Keratinocyte (primary cell): ENCODE results near the gene PCDH10. TPM values are rescaled to one million over a fixed set of nuclear protein-coding genes. Genes with fewer than 3 reads are reported as not detected.

Source experiments
- DNase-seq: peaks from one replicate; pipeline ENCODE4 v3.0.0-alpha.2; 2011; ENCODE audit warnings: low read depth, missing footprints, low spot score
- FAIRE-seq: peaks from 2 replicates; lab custom pipeline; 2011; peaks lifted over from hg19 to GRCh38; lab: Jason Lieb, UNC
- H2AFZ ChIP-seq: 2 replicates; pipeline ENCODE4 v1.6.0; 2012; ENCODE audit warnings: low read length, control low read depth, inconsistent platforms; ENCODE audit not compliant: control insufficient read depth
- H3K27ac ChIP-seq: 2 replicates; pipeline ENCODE4 v1.5.1; 2011; ENCODE audit warnings: low read length; ENCODE audit not compliant: control insufficient read depth, insufficient read depth
- H3K27me3 ChIP-seq: 3 replicates; pipeline ENCODE4 v1.6.0; 2011; ENCODE audit warnings: low read length; ENCODE audit not compliant: control insufficient read depth, insufficient read depth; ENCODE audit errors: extremely low read depth
- H3K36me3 ChIP-seq, 2 experiments: 2 replicates in 1 of 2; 3 replicates in 1 of 2; pipeline ENCODE4 v1.5.1; 2011; ENCODE audit warnings: low read length in 2 of 2, mild to moderate bottlenecking in 1 of 2; ENCODE audit not compliant: control insufficient read depth in 2 of 2, insufficient read depth in 2 of 2; ENCODE audit errors: extremely low read depth in 1 of 2
- H3K4me1 ChIP-seq: 3 replicates; pipeline ENCODE4 v1.5.1; 2011; ENCODE audit warnings: low read length; ENCODE audit not compliant: control insufficient read depth, insufficient read depth; ENCODE audit errors: extremely low read depth
- H3K4me2 ChIP-seq: 3 replicates; pipeline ENCODE4 v1.6.0; 2011; ENCODE audit warnings: low read depth, low read length; ENCODE audit not compliant: control insufficient read depth, insufficient read depth; ENCODE audit errors: extremely low read depth
- H3K4me3 ChIP-seq, 3 experiments: fragments of 200-600 bp in 1 of 3; sonication (generic) in 1 of 3; 2 replicates in 2 of 3; 3 replicates in 1 of 3; pipeline ENCODE4 v1.5.1; 2011 to 2016; ENCODE audit warnings: low read length in 3 of 3, mild to moderate bottlenecking in 3 of 3, control low read depth in 2 of 3, inconsistent platforms in 1 of 3, low read depth in 1 of 3, mixed read lengths in 1 of 3, mixed run types in 1 of 3, moderate library complexity in 1 of 3; ENCODE audit not compliant: control insufficient read depth in 2 of 3, insufficient read depth in 2 of 3; ENCODE audit errors: extremely low read depth in 1 of 3
- H3K79me2 ChIP-seq: 2 replicates; pipeline ENCODE4 v1.6.0; 2012; ENCODE audit warnings: low read length; ENCODE audit not compliant: control insufficient read depth, insufficient read depth
- H3K9ac ChIP-seq: 3 replicates; pipeline ENCODE4 v1.6.0; 2011; ENCODE audit warnings: low read length; ENCODE audit not compliant: control insufficient read depth, insufficient read depth; ENCODE audit errors: extremely low read depth
- H3K9me1 ChIP-seq: 3 replicates; pipeline ENCODE4 v1.6.0; 2011; ENCODE audit warnings: low read length; ENCODE audit not compliant: control insufficient read depth, insufficient read depth; ENCODE audit errors: extremely low read depth
- H3K9me3 ChIP-seq: 2 replicates; pipeline ENCODE4 v1.5.1; 2012; ENCODE audit warnings: low read depth, low read length; ENCODE audit not compliant: control insufficient read depth
- H4K20me1 ChIP-seq: 3 replicates; pipeline ENCODE4 v1.6.0; 2011; ENCODE audit warnings: low read length; ENCODE audit not compliant: control insufficient read depth, insufficient read depth; ENCODE audit errors: extremely low read depth
- CTCF ChIP-seq, 3 experiments: IDR thresholded peaks in 1 of 3; conservative IDR thresholded peaks in 1 of 3; optimal IDR thresholded peaks in 1 of 3; 2 replicates in 2 of 3; 3 replicates in 1 of 3; pipeline versions ENCODE3 to v1.5.1; 2011; ENCODE audit warnings: low read length in 3 of 3, mild to moderate bottlenecking in 3 of 3, moderate library complexity in 2 of 3, control low read depth in 1 of 3, inconsistent platforms in 1 of 3; ENCODE audit not compliant: insufficient read depth in 2 of 3; ENCODE audit errors: extremely low read depth in 1 of 3
- EZH2 ChIP-seq: IDR thresholded peaks from one replicate; pipeline ENCODE4 v1.6.1; 2012; ENCODE audit warnings: inconsistent platforms, mild to moderate bottlenecking, low read length, moderate library complexity
- dilution Hi-C: fragments of 300-500 bp; cut with MboI; formaldehyde crosslinking; loops from one replicate; pipeline ENCODE4 v1.7.0; 2020; ENCODE audit warnings: low sequenced_read_pairs; ENCODE audit not compliant: extremely low pct_ligation_motif_present
- polyA plus RNA-seq, 5 experiments: library from polyadenylated mRNA; depleted of rRNA in 3 of 5; stranded (reverse) in 3 of 5; stranded (forward) in 1 of 5; unstranded in 1 of 5; fragments of >200 nt; gene quantifications; 1 replicate in 1 of 5; 2 replicates in 3 of 5; 3 replicates in 1 of 5; pipeline versions ENCODE4 v1.2.1 to v1.2.3, GENCODE V29; 2011 to 2012; ENCODE audit warnings: missing spikeins in 2 of 5, low read depth in 1 of 5, low replicate concordance in 1 of 5

Gene PCDH10
- polyA plus RNA-seq, 1 donor (not counting 4 experiments of a cell fraction or from before 2014, with no cell fraction given) = not detected

GRCh38 chr4:133129237-133129636 lies 19.9 kb upstream of the PCDH10 start:
- no peak overlapping the region for H3K4me3 ChIP-seq
- no peaks in the 10 kb centered on the region for H3K9me1 ChIP-seq
- H3K4me1 ChIP-seq = no peaks in the 10 kb centered on the region
- FAIRE-seq (no peak), DNase-seq (no peak)
- dilution Hi-C loops = no loop called here
- H3K36me3 ChIP-seq = no peaks in the 10 kb centered on the region
- H3K79me2 ChIP-seq = no peaks in the 10 kb centered on the region
- H3K9me3 ChIP-seq = no peaks in the 10 kb centered on the region
- no peak overlapping the region for H2AFZ ChIP-seq
- no peaks in the 10 kb centered on the region for H4K20me1 ChIP-seq
- no peaks in the 10 kb centered on the region for H3K27me3 ChIP-seq
- no peak overlapping the region for H3K4me2 ChIP-seq
- H3K9ac ChIP-seq = no peak overlapping the region
- no peak overlapping the region for H3K27ac ChIP-seq
- no peak for TF ChIP-seq CTCF (optimal IDR thresholded peaks at IDR 0.05 in 1 of 3, IDR thresholded peaks at IDR 0.05 in 1 of 3, conservative IDR thresholded peaks at IDR 0.05 in 1 of 3; ENCODE audit: extremely low read depth in 1 of 3, insufficient read depth in 2 of 3, low read length in 3 of 3)
- no peak for TF ChIP-seq EZH2

DNA sequence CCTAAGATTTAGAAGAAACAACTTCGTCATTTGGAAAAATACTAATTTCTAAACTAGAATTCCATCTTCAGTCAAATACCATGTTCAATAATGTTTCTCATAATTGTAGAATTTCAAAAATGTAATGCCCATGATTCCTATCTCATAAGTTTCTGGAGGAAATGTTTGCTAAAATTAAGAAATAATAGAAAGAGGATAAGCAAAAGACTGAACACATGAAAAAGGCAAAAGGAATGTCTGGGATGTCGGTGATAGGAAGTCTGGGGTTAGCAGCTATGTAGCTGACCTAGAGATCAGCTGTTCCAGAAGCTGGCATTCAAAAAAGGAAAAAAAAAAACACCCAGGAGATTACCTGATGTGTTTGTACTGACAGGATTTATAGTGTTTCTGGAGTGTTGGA lies 18.9 kb upstream of the PCDH10 start:
- Histone ChIP-seq H3K27ac (no peak overlapping the region), H4K20me1 (no peaks in the 10 kb centered on the region), H3K9ac (no peak overlapping the region), H3K4me2 (no peak overlapping the region), H3K9me1 (no peaks in the 10 kb centered on the region), H3K9me3 (no peaks in the 10 kb centered on the region), H3K4me3 (no peak overlapping the region), H3K27me3 (no peaks in the 10 kb centered on the region), H3K79me2 (no peaks in the 10 kb centered on the region), H3K36me3 (no peaks in the 10 kb centered on the region), H2AFZ (no peak overlapping the region), H3K4me1 (no peaks in the 10 kb centered on the region)
- TF ChIP-seq CTCF (optimal IDR thresholded peaks at IDR 0.05 in 1 of 3, IDR thresholded peaks at IDR 0.05 in 1 of 3, conservative IDR thresholded peaks at IDR 0.05 in 1 of 3; ENCODE audit: extremely low read depth in 1 of 3, insufficient read depth in 2 of 3, low read length in 3 of 3) (no peak), EZH2 (no peak)
- DNase-seq (no peak), FAIRE-seq (no peak)
- dilution Hi-C loops = no loop called here
